ENCODE data around the gene DDX39A. TPM values are rescaled to one million over a fixed set of nuclear protein-coding genes. Genes with fewer than 3 reads are reported as not detected.

The DDX39A gene
- total RNA-seq, 1 donor from 2014 or later = 280 TPM

DNA sequence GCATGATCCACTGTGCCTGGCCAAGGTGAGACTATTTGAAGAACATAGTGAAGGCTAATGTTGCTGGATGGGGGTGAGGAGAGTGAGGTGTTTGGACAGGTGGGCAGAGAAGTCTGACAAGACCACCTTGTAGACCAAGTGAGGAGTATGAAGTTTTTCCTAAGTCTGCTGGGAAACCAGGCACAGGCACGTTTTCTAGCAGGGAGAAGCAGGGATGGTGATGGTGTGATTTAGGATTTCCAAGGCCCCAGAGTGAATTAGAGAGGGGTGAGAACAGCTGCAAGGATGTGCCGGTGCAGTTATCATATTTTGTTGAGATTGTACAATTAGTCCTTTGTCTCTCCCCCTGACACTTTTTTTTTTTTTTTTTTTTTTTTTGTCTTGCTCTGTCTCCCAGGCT lies 8.3 kb upstream of the DDX39A start:
- no peaks in the 10 kb centered on the region for H3K36me3 Mint-ChIP-seq (ENCODE audit: low read depth)
- DNase-seq = no peak
- no peak overlapping the region for H3K27ac Mint-ChIP-seq
- no peaks in the 10 kb centered on the region for H3K9me3 Mint-ChIP-seq
- H3K27me3 Mint-ChIP-seq = peaks cover 15% of the 10 kb centered on the region
- H3K4me1 Mint-ChIP-seq = peaks cover 15% of the 10 kb centered on the region
- intact Hi-C loops (cut with micrococcal nuclease) = no loop called here
- no peak overlapping the region for H3K4me3 Mint-ChIP-seq

DNA sequence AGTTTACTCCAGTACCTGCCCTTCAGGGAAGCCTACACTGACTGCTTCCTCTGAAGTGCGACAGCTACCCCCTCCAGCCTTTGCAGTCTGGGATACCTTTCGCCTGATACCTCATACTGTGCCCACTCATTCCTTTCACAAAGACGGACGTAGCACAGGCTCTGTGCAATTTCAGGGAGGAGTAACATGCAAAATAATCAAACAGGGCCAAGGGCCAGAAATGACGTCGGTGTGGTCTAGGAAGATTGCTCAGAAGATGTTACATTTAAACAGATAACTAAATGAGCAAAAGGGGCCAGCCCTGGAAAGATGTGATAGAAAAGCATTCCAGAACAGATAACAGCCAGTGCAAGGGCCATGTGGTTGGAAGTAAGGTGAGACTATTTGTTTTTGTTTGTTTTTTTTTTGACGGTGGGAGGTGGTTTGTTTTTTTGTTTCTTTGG lies 6.6 kb upstream of the DDX39A start:
- Mint-ChIP-seq H3K36me3 (ENCODE audit: low read depth) (no peaks in the 10 kb centered on the region), H3K9me3 (no peaks in the 10 kb centered on the region), H3K4me3 (no peak overlapping the region), H3K27me3 (peaks cover 8% of the 10 kb centered on the region), H3K4me1 (peaks cover 3% of the 10 kb centered on the region), H3K27ac (no peak overlapping the region)
- no peak for DNase-seq
- intact Hi-C loops (cut with micrococcal nuclease) = no loop called here

DNA sequence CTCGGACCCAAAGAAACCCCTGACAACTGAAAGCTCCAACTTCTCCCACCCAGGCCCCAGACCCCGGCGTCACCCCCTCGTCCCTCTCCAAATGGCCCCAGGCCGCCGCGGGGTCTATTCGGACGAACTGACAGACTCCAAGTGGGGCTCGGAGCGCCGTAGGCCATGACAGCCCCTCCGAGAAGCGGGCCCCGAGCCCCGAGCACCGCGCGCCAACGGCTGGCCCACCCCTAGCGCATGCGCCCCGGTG lies 360 bp downstream of the DDX39A start:
- intact Hi-C loops (cut with micrococcal nuclease) = loop anchor here (1.0 to 10.0 kb wide), 5 partner anchors 14 to 1484 kb away; partner anchors contain the start of genes CALR, FARSA and PKN1
- Mint-ChIP-seq H3K36me3 (ENCODE audit: low read depth) (peaks cover 32% of the 10 kb centered on the region), H3K4me1 (peaks cover 31% of the 10 kb centered on the region), H3K27ac (peak overlapping the region; percentile 99), H3K9me3 (no peaks in the 10 kb centered on the region), H3K4me3 (peak overlapping the region; percentile 97), H3K27me3 (peaks cover 3% of the 10 kb centered on the region)
- no peak for DNase-seq

DNA sequence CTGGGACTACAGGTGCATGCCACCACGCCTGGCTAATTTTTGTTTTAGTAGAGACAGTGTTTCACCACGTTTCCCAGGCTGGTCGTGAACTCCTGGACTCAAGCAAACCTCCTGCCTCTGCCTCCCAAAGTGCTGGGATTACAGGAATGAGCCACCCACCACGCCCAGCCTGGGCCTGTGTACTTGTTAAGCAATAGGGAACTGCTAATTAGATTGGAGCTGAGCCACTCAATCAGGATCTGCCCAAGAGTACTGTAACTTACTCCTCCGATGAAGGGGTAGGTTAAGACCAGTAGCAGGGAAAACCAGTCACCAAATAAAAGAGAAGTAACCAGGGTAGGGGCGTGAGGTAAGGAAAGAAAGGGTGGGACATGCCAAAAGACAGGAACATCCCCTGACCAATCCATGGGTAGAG lies 2.3 kb downstream of the DDX39A start:
- peak overlapping the region; percentile 65 for H3K27ac Mint-ChIP-seq

DNA sequence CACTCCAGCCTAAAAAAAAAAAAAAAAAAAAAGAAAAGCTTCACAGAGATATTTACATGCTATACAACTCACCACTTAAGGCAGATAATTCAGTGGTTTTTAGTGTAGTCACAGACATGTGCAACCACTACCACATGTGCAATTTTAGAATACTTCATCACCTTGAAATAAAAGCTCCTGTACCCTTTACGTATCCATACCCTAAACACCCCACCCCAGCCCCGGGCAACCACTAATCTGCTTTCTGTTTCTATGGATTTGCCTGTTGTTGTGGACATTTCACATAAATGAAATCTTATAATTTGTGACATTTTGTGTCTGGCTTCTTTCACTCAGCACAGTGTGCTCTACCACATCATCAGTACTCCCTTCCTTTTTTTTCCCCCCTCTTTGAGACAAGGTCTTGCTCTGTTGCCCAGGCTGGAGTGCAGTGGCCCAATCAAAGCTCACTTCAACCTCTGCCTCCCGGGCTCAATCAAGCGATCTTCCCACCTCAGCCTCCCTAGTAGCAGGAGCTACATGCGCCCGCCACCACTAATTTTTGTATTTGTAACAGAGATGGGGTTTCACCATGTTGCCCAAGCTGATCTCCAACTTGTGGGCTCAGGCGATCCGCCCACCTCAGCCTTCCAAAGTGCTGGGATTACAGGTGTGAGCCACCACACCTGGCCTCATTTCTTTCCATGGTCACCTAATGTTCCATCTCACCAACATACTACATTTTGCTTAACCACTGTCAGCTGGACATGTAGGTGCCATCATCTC lies 4.0 kb downstream of the DDX39A start:
- DNase-seq = no peak
- peaks cover 59% of the 10 kb centered on the region for H3K36me3 Mint-ChIP-seq (ENCODE audit: low read depth)
- H3K27ac Mint-ChIP-seq = peak overlapping the region; percentile 2
- H3K4me3 Mint-ChIP-seq = peak overlapping the region; percentile 97
- H3K4me1 Mint-ChIP-seq = peaks cover 42% of the 10 kb centered on the region
- no peaks in the 10 kb centered on the region for H3K9me3 Mint-ChIP-seq
- intact Hi-C loops (cut with micrococcal nuclease) = loop anchor here (10.0 kb wide), 1 partner anchor 1480 kb away; the partner anchor contains the start of genes CALR and FARSA
- peaks cover 3% of the 10 kb centered on the region for H3K27me3 Mint-ChIP-seq

More for the DNA sequence above, 2.3 kb downstream of the DDX39A start:
- peaks cover 46% of the 10 kb centered on the region for H3K36me3 Mint-ChIP-seq (ENCODE audit: low read depth)
- intact Hi-C loops (cut with micrococcal nuclease) = loop anchor here (10.0 kb wide), 1 partner anchor 1482 kb away; the partner anchor contains the start of genes CALR and FARSA
- H3K4me3 Mint-ChIP-seq = peak overlapping the region; percentile 97
- H3K9me3 Mint-ChIP-seq = no peaks in the 10 kb centered on the region
- no peak for DNase-seq
- peaks cover 40% of the 10 kb centered on the region for H3K4me1 Mint-ChIP-seq
- peaks cover 3% of the 10 kb centered on the region for H3K27me3 Mint-ChIP-seq

DNA sequence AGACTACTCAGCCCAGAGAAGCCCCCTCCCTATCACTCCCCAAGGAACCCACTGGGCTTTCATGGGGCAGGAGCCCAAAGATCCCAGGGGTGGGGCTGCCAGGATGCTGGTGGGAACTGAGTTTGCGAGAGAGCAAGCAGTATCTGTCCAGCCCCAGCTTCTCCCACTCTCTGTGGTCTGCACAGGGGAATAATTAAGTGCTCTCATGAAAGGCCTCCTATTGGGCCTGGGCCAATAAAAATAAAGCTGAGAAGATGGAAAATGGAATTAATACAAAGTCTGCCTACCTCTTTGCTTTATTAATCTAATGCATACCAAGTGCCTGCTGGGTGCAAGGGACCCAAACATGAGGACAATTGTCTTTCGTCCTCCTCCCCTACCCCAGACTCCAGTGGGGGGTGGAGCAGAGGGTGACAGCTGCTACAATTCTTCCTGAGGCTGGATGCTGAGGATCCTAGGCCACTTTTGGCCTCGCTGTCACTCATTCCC lies 5.4 kb downstream of the DDX39A start:
- H3K36me3 Mint-ChIP-seq (ENCODE audit: low read depth) = peaks cover 70% of the 10 kb centered on the region

DNA sequence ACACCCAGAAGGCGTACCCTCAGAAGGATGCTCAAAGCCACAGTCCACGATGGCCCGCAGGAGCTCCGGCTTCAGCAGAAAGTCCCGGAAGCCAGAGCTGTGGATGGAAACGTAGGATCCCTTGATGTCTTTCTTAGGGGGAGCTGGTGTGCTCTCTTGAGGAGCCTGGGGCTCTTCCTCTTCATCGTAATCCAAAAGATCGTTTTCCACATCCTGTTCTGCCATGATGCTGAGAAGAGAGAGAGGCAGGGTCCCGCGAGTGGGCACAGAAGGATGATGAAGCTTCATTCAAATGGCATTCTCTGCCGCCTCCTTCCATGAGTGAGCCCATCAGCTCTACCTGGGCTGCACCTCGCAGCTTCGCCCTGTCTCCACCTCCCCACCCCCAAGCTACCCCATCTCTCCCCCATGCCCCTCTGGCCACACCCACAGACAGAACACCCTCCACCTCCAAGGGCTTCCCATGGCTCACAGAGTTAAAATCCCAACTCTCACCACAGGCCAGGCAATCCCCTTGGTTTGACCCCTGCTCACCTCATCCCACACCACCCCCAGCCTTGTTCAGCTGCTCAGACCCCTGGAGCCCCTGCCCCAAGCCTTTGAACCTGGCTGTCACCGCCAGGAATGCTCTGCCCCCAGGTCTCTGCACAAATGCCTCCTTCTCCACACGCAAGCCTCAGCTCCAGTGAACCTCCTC lies 6.0 kb downstream of the DDX39A start:
- DNase-seq = no peak
- peak overlapping the region; percentile 65 for H3K27ac Mint-ChIP-seq
- peak overlapping the region; percentile 8 for H3K4me3 Mint-ChIP-seq
- H3K27me3 Mint-ChIP-seq = no peaks in the 10 kb centered on the region
- peaks cover 76% of the 10 kb centered on the region for H3K36me3 Mint-ChIP-seq (ENCODE audit: low read depth)
- intact Hi-C loops (cut with micrococcal nuclease) = loop anchor here (10.0 kb wide), 1 partner anchor 1478 kb away; the partner anchor contains the start of genes CALR and FARSA
- H3K4me1 Mint-ChIP-seq = peaks cover 38% of the 10 kb centered on the region
- H3K9me3 Mint-ChIP-seq = no peaks in the 10 kb centered on the region

More for the DNA sequence above, 5.4 kb downstream of the DDX39A start:
- peak overlapping the region; percentile 8 for H3K4me3 Mint-ChIP-seq
- peak overlapping the region; percentile 65 for H3K27ac Mint-ChIP-seq
- no peak for DNase-seq
- H3K27me3 Mint-ChIP-seq = no peaks in the 10 kb centered on the region
- H3K4me1 Mint-ChIP-seq = peaks cover 38% of the 10 kb centered on the region
- H3K9me3 Mint-ChIP-seq = no peaks in the 10 kb centered on the region
- intact Hi-C loops (cut with micrococcal nuclease) = loop anchor here (10.0 kb wide), 1 partner anchor 1479 kb away; the partner anchor contains the start of genes CALR and FARSA

DNA sequence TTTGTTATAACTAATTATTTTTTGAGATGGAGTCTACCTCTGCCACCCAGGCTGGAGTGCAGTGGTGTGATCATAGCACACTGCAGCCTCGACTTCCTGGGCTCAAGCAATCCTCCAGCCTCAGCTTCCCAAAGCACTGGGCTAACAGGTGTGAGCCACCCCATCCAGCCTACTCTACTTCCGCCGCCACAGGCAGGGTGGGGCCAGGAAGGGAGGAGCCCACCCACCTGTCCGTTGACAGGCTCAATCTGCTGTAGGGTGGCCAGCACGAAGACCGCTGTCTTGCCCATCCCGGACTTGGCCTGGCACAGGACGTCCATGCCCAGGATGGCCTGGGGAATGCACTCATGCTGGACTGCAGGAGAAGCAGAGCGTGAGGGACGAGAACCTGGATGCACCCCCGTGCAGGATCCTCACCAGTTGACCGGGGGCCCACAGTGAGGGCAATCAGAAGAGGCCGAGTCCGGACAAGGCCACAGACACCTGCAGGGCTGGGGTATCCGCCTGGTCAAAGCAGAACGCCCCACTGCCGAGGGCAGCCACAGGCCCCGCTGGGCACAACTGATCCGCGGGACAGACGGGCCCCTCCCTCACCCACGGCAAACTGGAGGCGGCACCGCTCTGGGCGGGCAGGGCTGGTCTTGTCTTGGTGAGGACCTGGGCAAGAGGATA lies 6.7 kb downstream of the DDX39A start:
- H3K4me3 Mint-ChIP-seq = no peak overlapping the region
- H3K36me3 Mint-ChIP-seq (ENCODE audit: low read depth) = peaks cover 75% of the 10 kb centered on the region
- H3K27ac Mint-ChIP-seq = no peak overlapping the region
- no peak for DNase-seq
- intact Hi-C loops (cut with micrococcal nuclease) = loop anchor here (10.0 kb wide), 1 partner anchor 1478 kb away; the partner anchor contains the start of genes CALR and FARSA
- no peaks in the 10 kb centered on the region for H3K9me3 Mint-ChIP-seq
- no peaks in the 10 kb centered on the region for H3K27me3 Mint-ChIP-seq
- H3K4me1 Mint-ChIP-seq = peaks cover 38% of the 10 kb centered on the region

DNA sequence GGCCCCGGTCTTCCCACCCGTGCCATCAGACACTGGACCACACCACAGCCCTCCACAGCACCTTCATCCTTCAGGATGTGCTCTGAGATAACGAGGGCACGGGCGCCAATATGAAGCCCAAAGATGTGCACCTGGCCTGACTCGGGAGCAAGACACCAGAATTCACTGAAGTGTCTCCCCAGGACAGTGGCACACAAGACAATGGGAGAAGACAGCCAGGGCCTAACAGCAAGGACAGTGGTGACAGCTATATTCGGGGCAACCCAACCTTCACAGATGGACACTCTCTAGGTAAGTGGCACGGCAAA lies 7.2 kb downstream of the DDX39A start:
- H3K36me3 Mint-ChIP-seq (ENCODE audit: low read depth) = peaks cover 74% of the 10 kb centered on the region

DNA sequence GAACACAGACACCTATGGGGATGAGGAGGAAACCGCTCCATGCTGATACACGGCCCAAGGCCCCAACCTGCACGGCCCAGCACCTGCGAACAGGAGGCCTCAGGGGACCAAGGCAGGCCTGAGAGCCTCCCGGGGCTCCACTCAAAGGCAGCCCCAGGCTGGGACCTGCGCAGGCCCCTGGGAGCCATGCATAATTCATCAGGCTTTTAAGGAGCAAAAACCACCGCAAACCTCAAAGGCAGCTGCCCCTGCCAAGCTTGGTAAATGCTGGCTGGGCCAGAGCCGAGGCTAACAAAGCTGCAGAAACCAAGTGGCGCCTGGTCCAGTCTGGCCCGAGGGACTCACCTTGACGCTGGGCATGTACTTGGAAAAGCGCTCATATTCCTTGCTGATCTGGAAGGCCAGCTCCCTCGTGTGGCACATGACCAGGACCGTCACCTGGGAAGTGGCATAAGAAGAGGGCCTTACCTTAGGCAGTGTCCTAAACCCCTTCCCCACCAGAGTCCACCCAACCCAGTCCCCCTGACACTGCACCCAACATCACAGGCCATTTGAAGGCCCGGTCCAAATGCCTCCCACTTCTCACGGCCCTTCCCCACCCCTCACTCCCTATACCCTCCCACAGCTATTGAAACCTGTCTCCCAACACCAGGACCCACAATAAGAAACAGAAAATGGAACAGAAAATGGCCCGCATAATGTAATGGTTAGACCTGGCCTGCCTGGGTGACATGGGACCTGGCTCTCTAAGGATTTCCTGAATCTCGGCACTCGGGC lies 7.8 kb downstream of the DDX39A start:
- Mint-ChIP-seq H3K9me3 (no peaks in the 10 kb centered on the region), H3K4me1 (peaks cover 31% of the 10 kb centered on the region), H3K27me3 (no peaks in the 10 kb centered on the region), H3K27ac (peak overlapping the region; percentile 51), H3K4me3 (no peak overlapping the region), H3K36me3 (ENCODE audit: low read depth) (peaks cover 74% of the 10 kb centered on the region)
- intact Hi-C loops (cut with micrococcal nuclease) = loop anchor here (10.0 kb wide), 1 partner anchor 1477 kb away; the partner anchor contains the start of genes CALR and FARSA
- DNase-seq = no peak

More for the DNA sequence above, 7.2 kb downstream of the DDX39A start:
- Mint-ChIP-seq H3K27ac (peak overlapping the region; percentile 51), H3K4me1 (peaks cover 35% of the 10 kb centered on the region), H3K4me3 (peak overlapping the region; percentile 1), H3K27me3 (no peaks in the 10 kb centered on the region), H3K9me3 (no peaks in the 10 kb centered on the region)
- intact Hi-C loops (cut with micrococcal nuclease) = loop anchor here (10.0 kb wide), 1 partner anchor 1477 kb away; the partner anchor contains the start of genes CALR and FARSA
- no peak for DNase-seq

DNA sequence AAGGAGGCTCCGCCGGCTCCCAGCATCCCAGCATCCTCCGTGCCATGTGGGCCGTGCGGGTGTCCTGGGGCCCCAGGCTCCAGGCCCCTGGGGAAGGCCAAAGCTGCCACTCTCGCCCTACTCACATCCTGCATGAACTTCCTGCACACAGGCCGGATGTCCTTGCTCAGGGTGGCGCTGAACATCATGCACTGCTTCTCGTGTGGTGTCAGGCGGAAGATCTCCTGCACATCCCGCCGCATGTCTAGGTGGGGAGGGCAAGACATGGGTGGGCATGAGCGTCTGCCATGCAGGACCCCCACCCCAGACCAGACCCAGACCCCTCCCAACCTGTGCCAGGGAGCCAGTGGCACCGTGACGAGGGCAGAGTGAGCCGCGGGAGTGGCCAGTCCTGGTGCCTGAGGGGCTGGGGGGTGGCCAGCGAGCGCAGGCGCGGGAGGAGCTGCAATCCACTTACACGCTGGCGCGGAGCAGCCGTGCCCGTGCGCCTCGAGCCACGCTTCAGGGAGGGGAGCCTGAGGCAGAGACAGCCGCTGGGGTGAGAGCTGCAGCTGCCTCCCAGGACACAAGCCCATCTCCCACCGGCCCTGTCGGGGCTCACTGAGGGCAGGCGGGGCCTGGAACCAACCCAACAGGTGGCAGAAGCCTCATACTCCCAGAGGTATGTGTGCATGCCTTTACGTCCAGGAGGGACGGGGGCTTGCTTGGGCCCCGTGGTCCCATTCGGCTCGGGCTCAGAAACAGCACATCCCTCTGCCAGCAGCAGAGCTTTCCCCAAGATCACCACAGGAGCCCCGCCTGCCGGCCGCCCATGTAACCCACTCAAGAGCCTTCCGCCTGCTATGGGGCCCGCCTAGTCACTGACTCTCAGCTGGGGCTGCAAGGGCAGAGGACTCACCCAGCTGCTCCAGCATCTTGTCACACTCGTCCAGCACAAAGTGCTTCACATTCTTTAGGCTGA lies 8.8 kb downstream of the DDX39A start:
- Mint-ChIP-seq H3K4me1 (peaks cover 25% of the 10 kb centered on the region), H3K9me3 (no peaks in the 10 kb centered on the region), H3K36me3 (ENCODE audit: low read depth) (peaks cover 74% of the 10 kb centered on the region), H3K27me3 (no peaks in the 10 kb centered on the region), H3K27ac (peak overlapping the region; percentile 77), H3K4me3 (no peak overlapping the region)
- no peak for DNase-seq
- intact Hi-C loops (cut with micrococcal nuclease) = loop anchor here (10.0 kb wide), 1 partner anchor 1476 kb away; the partner anchor contains the start of genes CALR and FARSA

All from activated CD4-positive, alpha-beta T cell treated with anti-CD3 and anti-CD28 coated beads, Interleukin-2, amount 10 ng/mL, durations not matched to agents 24 days and 14 days (primary cell).